HepG2 (cell line): ENCODE measurements around the gene CCDC3. TPM values are rescaled to one million over a fixed set of nuclear protein-coding genes. Genes with fewer than 3 reads are reported as not detected.
"Not testable (repeated sequence)": the region's sequence is repeated elsewhere in the genome, so short reads cannot be mapped to it uniquely, and the experiment has no call there.

Experiments
- ATAC-seq: fragments of 200-7000 bp; cut with Tn5 transposase; 3 replicates; pipeline ENCODE4 v1.9.1; 2020; ENCODE audit warnings: mild to moderate bottlenecking, moderate library complexity
- BruUV-seq: library from RNA; stranded (reverse); fragments of 400-500 nt; replicated peaks from 2 replicates; lab custom pipeline; 2021; lab: Mats Ljungman, UMichigan
- CTCF ChIA-PET: fragments of 300-600 bp; formaldehyde crosslinking; extraction: SDS; loops from one replicate; lab custom pipeline; 2021; ENCODE audit warnings: low total read pairs, inconsistent platforms, low intra/inter-chr PET ratio; lab: Yijun Ruan, JAX
- POLR2A ChIA-PET: fragments of 350-600 bp; sonication (Branson Sonifier 250); formaldehyde crosslinking; loops from one replicate; lab custom pipeline; 2020; ENCODE audit warnings: antibody characterized with exemption, inconsistent platforms; lab: Yijun Ruan, JAX
- DNase-seq: peaks from one replicate; pipeline ENCODE4 v3.0.0-alpha.2; 2015; ENCODE audit warnings: low spot score
- FAIRE-seq: peaks from 3 replicates; lab custom pipeline; 2011; peaks lifted over from hg19 to GRCh38; lab: Jason Lieb, UNC
- H2AFZ ChIP-seq: one replicate; pipeline ENCODE4 v1.6.1; 2011; ENCODE audit warnings: low read length, inconsistent platforms
- H3K27ac ChIP-seq: fragments of 300-600 bp; 3 replicates; pipeline ENCODE4 v1.8.0; 2011; ENCODE audit warnings: mixed run types, mild to moderate bottlenecking, mixed read lengths, low read length, inconsistent platforms; ENCODE audit not compliant: insufficient read depth; ENCODE audit errors: extremely low read length
- H3K27me3 ChIP-seq, 2 experiments: fragments of 200-600 bp in 1 of 2; 2 replicates in 1 of 2; 3 replicates in 1 of 2; pipeline versions ENCODE4 v1.6.0 to v1.8.0; 2011; ENCODE audit warnings: low read length in 2 of 2, mild to moderate bottlenecking in 2 of 2, moderate library complexity in 2 of 2, inconsistent platforms in 1 of 2; ENCODE audit not compliant: insufficient read depth in 2 of 2, control insufficient read depth in 1 of 2
- H3K36me3 ChIP-seq, 2 experiments: fragments of 200-600 bp in 1 of 2; replicated peaks in 1 of 2; 2 replicates in 1 of 2; 3 replicates in 1 of 2; pipeline versions ENCODE4 v1.5.1 to v1.8.0; 2011; ENCODE audit warnings: low read length in 2 of 2, inconsistent platforms in 1 of 2; ENCODE audit not compliant: insufficient read depth in 2 of 2, control insufficient read depth in 1 of 2
- H3K4me1 ChIP-seq: 2 replicates; pipeline ENCODE4 v1.5.1; 2012; ENCODE audit warnings: low read length, inconsistent platforms; ENCODE audit not compliant: insufficient read depth
- H3K4me2 ChIP-seq: 2 replicates; pipeline ENCODE4 v1.6.0; 2011; ENCODE audit warnings: low read depth, low read length, inconsistent platforms
- H3K4me3 ChIP-seq, 3 experiments: fragments of 200-600 bp in 1 of 3; sonication (generic), shearing (Covaris generic) in 1 of 3; replicated peaks in 1 of 3; 2 replicates each; pipeline ENCODE4 v1.5.1; 2011 to 2016; ENCODE audit warnings: low read length in 3 of 3, inconsistent platforms in 2 of 3, low read depth in 2 of 3, mild to moderate bottlenecking in 2 of 3, control low read depth in 1 of 3, mixed read lengths in 1 of 3; ENCODE audit not compliant: insufficient read depth in 1 of 3
- H3K79me2 ChIP-seq: one replicate; pipeline ENCODE4 v1.6.1; 2011; ENCODE audit warnings: low read length, inconsistent platforms; ENCODE audit not compliant: insufficient read depth
- H3K9ac ChIP-seq: 2 replicates; pipeline ENCODE4 v1.6.0; 2011; ENCODE audit warnings: mild to moderate bottlenecking, low read depth, low read length, inconsistent platforms; ENCODE audit not compliant: insufficient read depth
- H3K9me3 ChIP-seq: 2 replicates; pipeline ENCODE4 v1.5.1; 2012; ENCODE audit warnings: mild to moderate bottlenecking, low read length
- H4K20me1 ChIP-seq: 2 replicates; pipeline ENCODE4 v1.6.0; 2011; ENCODE audit warnings: inconsistent platforms, mild to moderate bottlenecking, low read length, moderate library complexity; ENCODE audit not compliant: insufficient read depth
- SMARCE1 ChIP-seq: fragments of 450-650 bp; IDR thresholded peaks from 2 replicates; pipeline ENCODE4 v1.6.1; 2017; ENCODE audit warnings: borderline replicate concordance
- ZNF564 ChIP-seq: sonication (generic); formaldehyde crosslinking; IDR thresholded peaks from 2 replicates; pipeline ENCODE4 v1.8.1; 2023; ENCODE audit warnings: mild to moderate bottlenecking, missing genetic modification reagents
- ZNF773 ChIP-seq: sonication (generic); formaldehyde crosslinking; IDR thresholded peaks from 2 replicates; pipeline ENCODE4 v1.4.0; 2020; ENCODE audit warnings: missing genetic modification reagents, borderline replicate concordance
- WGBS: methylation state at CpG from one replicate; pipeline ENCODE4 v1.1.6; 2017; ENCODE audit warnings: low lambda C conversion rate; 5-methylcytosine and 5-hydroxymethylcytosine counted together
- in situ Hi-C: cut with HindIII; loops from 2 replicates; pipeline ENCODE4 v1.10.0; 2017; ENCODE audit warnings: low pct_unique_long_range_greater_than_20kb; ENCODE audit not compliant: extremely low pct_ligation_motif_present
- intact Hi-C: fragments of 100-400 bp; cut with micrococcal nuclease; formaldehyde crosslinking; loops from one replicate; pipeline ENCODE4 v1.10.0; 2022; ENCODE audit not compliant: unreplicated experiment
- polyA plus RNA-seq, 8 experiments: library from polyadenylated mRNA; depleted of rRNA in 3 of 8; stranded (reverse) in 7 of 8; unstranded in 1 of 8; fragments of >200 nt; fragmentation: Illumina TruSeq in 4 of 8; extraction: Trizol in 4 of 8; gene quantifications; 2 replicates each; pipeline versions ENCODE4 v1.2.1 to v1.2.3, GENCODE V29; 2011 to 2016; ENCODE audit warnings: low read depth in 4 of 8, missing spikeins in 1 of 8, mixed read lengths in 1 of 8; ENCODE audit not compliant: insufficient read depth in 1 of 8
- total RNA-seq, 5 experiments: library from RNA; depleted of rRNA; stranded (reverse); fragments of >200 nt; fragmentation: Illumina TruSeq; extraction: Trizol; gene quantifications; 2 replicates each; pipeline ENCODE4 v1.2.3, GENCODE V29; 2016; ENCODE audit warnings: low read depth in 1 of 5
- TF ChIP-seq, protein P1 (sequence below): sonication (generic); formaldehyde crosslinking; IDR thresholded peaks from 2 replicates; pipeline ENCODE4 v1.9.0; 2021; ENCODE audit warnings: missing genetic modification reagents, mild to moderate bottlenecking, borderline replicate concordance
- TF ChIP-seq, protein P2 (sequence below): sonication (generic); formaldehyde crosslinking; IDR thresholded peaks from 2 replicates; pipeline ENCODE4 v1.4.0; 2020; ENCODE audit warnings: missing genetic modification reagents
- TF ChIP-seq, protein P3 (sequence below): sonication (generic); formaldehyde crosslinking; IDR thresholded peaks from 2 replicates; pipeline ENCODE4 v1.8.0; 2022; ENCODE audit warnings: mild to moderate bottlenecking, missing genetic modification reagents, moderate library complexity
- TF ChIP-seq, protein P4 (sequence below): sonication (generic); formaldehyde crosslinking; IDR thresholded peaks from 2 replicates; pipeline ENCODE4 v1.9.0; 2021; ENCODE audit warnings: missing genetic modification reagents, mild to moderate bottlenecking, borderline replicate concordance

The CCDC3 gene
- total and polyA plus RNA-seq, 2 of the 13 experiments (the other 11 are each of a cell fraction or from before 2014, with no cell fraction given) = not detected

DNA sequence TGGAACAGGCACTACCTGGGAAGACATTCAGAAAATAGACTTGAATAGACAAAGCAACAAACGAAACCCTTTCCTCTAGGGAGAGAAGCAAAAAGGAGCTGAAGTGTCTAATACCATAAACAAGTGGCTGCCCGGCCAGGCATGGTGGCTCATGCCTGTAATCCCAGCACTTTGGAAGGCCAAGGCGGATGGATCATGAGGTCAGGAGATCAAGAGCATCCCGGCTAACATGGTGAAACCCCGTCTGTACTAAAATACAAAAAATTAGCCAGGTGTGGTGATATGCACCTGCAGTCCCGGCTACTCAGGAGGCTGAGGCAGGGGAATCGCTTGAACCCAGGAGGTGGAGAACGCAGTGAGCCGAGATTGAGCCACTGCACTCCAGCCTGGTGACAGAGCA is 34.2 kb upstream of the CCDC3 start:
- H3K9ac ChIP-seq, BruUV-seq, H4K20me1 ChIP-seq, H3K9me3 ChIP-seq, intact Hi-C loops, H3K36me3 ChIP-seq, H3K27ac ChIP-seq, POLR2A ChIA-PET, H2AFZ ChIP-seq, CTCF ChIA-PET, H3K4me3 ChIP-seq, H3K4me2 ChIP-seq, H3K79me2 ChIP-seq, FAIRE-seq, H3K27me3 ChIP-seq, ATAC-seq, H3K4me1 ChIP-seq, in situ Hi-C loops, DNase-seq: not testable (repeated sequence)
- WGBS = 7% methylated on average over 9 of the region's 9 CpGs

DNA sequence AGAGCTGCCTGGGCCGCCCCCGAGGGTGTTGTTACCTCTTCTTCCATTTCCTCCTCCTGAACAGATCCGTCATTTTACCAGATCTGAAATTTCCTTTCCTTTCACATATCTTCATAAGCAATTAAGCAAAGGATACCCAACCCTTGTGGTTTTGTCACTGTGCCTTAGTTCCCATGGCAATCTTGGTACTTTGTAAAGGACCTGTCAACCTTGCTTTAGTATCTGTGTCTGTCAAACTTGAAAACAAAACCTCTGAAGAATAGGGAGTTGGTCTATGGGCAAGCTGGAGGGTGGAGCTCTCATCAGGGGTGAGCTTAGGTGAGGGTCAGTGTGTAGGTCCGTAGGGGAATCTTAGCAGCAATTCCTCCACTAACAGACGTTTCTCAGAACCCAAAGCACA is 25.4 kb upstream of the CCDC3 start:
- in situ Hi-C loops (no loop called here), intact Hi-C loops (no loop called here)
- Histone ChIP-seq H3K4me2 (no peak overlapping the region), H3K27ac (no peak overlapping the region), H3K79me2 (no peaks in the 10 kb centered on the region), H3K36me3 (no peaks in the 10 kb centered on the region), H2AFZ (no peak overlapping the region)
- FAIRE-seq (no peak), ATAC-seq (no peak)
- POLR2A ChIA-PET = no interaction called here
- CTCF ChIA-PET = no interaction called here
- TF ChIP-seq SMARCE1 (no peak), ZNF564 (CRISPR knock-in tag) (no peak), ZNF773 (CRISPR knock-in tag) (no peak)
- TF ChIP-seq, protein P1, sequence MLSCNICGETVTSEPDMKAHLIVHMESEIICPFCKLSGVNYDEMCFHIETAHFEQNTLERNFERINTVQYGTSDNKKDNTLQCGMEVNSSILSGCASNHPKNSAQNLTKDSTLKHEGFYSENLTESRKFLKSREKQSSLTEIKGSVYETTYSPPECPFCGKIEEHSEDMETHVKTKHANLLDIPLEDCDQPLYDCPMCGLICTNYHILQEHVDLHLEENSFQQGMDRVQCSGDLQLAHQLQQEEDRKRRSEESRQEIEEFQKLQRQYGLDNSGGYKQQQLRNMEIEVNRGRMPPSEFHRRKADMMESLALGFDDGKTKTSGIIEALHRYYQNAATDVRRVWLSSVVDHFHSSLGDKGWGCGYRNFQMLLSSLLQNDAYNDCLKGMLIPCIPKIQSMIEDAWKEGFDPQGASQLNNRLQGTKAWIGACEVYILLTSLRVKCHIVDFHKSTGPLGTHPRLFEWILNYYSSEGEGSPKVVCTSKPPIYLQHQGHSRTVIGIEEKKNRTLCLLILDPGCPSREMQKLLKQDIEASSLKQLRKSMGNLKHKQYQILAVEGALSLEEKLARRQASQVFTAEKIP = no peak
- TF ChIP-seq, protein P2, sequence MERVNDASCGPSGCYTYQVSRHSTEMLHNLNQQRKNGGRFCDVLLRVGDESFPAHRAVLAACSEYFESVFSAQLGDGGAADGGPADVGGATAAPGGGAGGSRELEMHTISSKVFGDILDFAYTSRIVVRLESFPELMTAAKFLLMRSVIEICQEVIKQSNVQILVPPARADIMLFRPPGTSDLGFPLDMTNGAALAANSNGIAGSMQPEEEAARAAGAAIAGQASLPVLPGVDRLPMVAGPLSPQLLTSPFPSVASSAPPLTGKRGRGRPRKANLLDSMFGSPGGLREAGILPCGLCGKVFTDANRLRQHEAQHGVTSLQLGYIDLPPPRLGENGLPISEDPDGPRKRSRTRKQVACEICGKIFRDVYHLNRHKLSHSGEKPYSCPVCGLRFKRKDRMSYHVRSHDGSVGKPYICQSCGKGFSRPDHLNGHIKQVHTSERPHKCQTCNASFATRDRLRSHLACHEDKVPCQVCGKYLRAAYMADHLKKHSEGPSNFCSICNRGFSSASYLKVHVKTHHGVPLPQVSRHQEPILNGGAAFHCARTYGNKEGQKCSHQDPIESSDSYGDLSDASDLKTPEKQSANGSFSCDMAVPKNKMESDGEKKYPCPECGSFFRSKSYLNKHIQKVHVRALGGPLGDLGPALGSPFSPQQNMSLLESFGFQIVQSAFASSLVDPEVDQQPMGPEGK (CRISPR knock-in tag) = no peak
- TF ChIP-seq, protein P3, sequence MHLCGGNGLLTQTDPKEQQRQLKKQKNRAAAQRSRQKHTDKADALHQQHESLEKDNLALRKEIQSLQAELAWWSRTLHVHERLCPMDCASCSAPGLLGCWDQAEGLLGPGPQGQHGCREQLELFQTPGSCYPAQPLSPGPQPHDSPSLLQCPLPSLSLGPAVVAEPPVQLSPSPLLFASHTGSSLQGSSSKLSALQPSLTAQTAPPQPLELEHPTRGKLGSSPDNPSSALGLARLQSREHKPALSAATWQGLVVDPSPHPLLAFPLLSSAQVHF (CRISPR knock-in tag) = no peak
- TF ChIP-seq, protein P4, sequence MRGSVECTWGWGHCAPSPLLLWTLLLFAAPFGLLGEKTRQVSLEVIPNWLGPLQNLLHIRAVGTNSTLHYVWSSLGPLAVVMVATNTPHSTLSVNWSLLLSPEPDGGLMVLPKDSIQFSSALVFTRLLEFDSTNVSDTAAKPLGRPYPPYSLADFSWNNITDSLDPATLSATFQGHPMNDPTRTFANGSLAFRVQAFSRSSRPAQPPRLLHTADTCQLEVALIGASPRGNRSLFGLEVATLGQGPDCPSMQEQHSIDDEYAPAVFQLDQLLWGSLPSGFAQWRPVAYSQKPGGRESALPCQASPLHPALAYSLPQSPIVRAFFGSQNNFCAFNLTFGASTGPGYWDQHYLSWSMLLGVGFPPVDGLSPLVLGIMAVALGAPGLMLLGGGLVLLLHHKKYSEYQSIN = no peak
- TF ChIP-seq, all 625 proteins: peak for 0
- BruUV-seq = no TSS peak
- no peaks in the 10 kb centered on the region for H4K20me1 ChIP-seq
- no peaks in the 10 kb centered on the region for H3K4me1 ChIP-seq
- WGBS = 4% methylated on average over 5 of the region's 5 CpGs
- peaks cover 9% of the 10 kb centered on the region; the same call in 1 of the 2 replicates for H3K9me3 ChIP-seq
- H3K4me3 ChIP-seq = no peak overlapping the region
- no peak overlapping the region for H3K9ac ChIP-seq
- no peak for DNase-seq
- peaks cover 0 to 8% of the 10 kb centered on the region in 2 experiments; a peak in 2 of 5 replicates for H3K27me3 ChIP-seq
